ENCODE data around the gene GPATCH4. TPM values are rescaled to one million over a fixed set of nuclear protein-coding genes. Genes with fewer than 3 reads are reported as not detected.
"Not testable (repeated sequence)": the region's sequence is repeated elsewhere in the genome, so short reads cannot be mapped to it uniquely, and the experiment has no call there.

GPATCH4 gene
- polyA plus RNA-seq, 3 donors, result 12.5 to 42.2 (median 29.1) TPM

DNA sequence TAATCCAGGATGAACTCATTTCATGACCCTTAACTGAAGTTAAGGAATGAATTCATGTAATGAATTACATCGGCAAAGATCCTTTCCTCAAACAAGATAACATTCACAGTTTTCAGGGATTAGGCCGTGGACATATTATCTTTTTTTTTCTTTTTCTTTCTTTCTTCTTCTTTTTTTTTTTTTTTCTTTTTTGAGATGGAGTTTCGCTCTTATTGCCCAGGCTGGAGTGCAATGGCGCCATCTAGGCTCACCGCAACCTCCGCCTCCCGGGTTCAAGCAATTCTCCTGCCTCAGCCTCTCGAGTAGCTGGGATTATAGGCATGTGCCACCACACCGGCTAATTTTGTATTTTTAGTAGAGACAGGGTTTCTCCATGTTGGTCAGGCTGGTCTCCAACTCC is 29.9 kb upstream of the GPATCH4 start:
- not testable (repeated sequence) for H3K27ac ChIP-seq (ENCODE audit: low read depth, low read length)
- 55 to 57% (median 57%) methylated on average over 9 of the region's 9 CpGs for WGBS, 3 donors

DNA sequence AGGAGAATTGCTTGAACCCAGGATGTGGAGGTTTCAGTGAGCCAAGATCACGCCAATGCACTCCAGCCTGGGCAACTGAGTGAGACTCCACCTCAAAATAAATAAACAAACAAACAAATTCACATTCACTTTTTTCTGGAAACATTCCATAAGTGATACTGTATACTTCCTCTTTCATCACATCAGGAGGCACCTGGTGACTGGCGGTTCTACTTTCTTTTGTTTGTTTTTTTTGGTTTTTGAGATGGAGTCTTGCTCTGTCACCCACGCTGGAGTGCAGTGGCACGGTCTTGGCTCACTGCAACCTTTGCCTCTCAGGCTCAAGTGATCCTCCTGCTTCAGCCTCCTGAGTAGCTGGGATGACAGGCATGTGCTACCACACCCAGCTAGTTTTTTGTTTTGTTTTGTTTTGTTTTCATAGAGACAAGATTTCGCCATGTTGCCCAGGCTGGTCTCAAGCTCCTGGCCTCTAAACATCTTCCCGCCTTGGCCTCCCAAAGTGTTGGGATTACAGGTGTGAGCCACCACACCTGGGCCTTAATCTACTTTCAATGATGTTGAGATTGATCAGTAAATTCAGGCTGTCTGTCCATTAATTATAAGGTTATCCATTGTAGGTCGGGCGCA is 28.7 kb upstream of the GPATCH4 start:
- no peak overlapping the region for H3K27ac ChIP-seq (ENCODE audit: low read depth, low read length)
- 77 to 87% (median 79%) methylated on average over 8 of the region's 8 CpGs for WGBS, 3 donors

DNA sequence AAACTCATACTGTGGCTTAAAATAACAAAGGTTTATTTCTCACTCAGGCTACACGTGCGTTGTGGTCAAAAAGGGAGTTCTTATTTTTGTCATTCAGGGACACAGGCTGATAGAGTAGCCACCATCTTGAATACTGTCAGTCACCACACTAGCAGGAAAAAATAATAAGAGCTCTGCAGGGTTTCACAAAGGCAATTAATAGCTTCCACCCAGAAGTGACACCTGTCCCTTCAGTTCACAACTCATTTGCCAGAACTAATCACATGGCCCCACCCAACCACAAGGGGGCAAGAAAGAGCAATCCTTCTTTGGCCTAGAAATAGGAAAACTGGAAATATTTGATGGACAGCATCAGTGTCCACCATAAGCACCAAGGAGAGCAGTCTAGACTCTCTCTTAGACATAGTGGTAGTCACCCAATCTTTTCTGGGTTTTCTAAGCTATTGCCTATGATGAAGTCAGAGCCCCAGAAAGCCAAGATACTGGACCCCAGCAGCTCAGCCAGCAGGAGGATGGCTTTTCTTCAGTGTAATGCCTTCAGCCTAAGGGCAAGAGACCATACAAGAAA is 26.1 kb upstream of the GPATCH4 start:
- no peak overlapping the region for H3K27ac ChIP-seq (ENCODE audit: low read depth, low read length)
- WGBS, 3 donors, result 67 to 86% (median 84%) methylated on average over 2 of the region's 2 CpGs

DNA sequence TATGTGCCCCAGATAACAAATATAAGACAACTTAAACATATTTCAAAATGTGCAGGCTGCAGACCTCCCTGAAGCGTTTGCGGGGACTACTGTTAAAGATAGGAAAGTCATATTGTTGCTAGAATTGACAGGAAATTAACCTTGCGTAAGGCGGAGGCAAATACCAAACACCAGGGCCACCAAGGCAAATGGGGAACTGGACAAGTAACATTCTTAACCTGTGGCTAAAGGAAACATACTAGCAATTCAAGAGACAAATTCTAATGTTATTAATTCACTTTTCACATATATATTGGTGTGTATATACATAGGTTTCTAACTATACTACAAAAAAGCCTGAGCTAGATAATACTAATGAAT is 24.8 kb upstream of the GPATCH4 start:
- H3K27ac ChIP-seq (ENCODE audit: low read depth, low read length), result no peak overlapping the region
- WGBS, 3 donors, result 36 to 43% (median 40%) methylated on average over 4 of the region's 4 CpGs

DNA sequence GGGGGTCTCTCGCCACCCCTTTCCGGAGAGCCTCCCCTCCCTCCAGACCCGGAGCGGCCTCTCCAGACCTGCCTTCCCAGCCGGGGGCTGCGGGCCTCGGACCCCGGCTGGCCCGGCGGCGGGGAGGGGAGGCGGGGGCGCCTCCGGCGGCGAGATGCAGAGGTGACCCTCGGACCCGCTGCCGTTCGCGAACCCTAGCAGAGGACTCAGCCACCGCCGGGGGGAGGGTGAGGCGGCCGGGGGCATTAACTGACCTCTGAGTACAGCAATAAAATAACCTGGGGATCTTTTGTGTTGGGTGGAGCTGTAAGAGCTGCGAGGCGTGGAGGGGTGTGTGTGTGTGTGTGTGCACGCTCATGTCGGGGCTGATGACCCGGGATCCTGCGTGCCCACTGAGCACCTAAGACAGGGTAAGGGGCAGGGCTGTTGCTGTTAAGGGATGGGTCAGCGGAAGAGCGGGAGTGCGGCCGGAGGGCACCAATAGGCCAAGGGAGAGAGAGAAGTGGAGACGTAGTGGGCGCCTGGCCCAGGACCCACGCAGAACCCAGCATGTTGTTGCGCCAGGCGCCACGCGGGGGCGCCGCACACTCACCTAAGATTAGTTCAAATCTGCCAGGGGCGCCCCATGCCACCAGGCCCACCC is 24.3 kb upstream of the GPATCH4 start:
- no peak overlapping the region for H3K27ac ChIP-seq (ENCODE audit: low read depth, low read length)
- WGBS, 3 donors, result 1 to 3% (median 2%) methylated on average over 34 to 45 of the region's 45 CpGs

DNA sequence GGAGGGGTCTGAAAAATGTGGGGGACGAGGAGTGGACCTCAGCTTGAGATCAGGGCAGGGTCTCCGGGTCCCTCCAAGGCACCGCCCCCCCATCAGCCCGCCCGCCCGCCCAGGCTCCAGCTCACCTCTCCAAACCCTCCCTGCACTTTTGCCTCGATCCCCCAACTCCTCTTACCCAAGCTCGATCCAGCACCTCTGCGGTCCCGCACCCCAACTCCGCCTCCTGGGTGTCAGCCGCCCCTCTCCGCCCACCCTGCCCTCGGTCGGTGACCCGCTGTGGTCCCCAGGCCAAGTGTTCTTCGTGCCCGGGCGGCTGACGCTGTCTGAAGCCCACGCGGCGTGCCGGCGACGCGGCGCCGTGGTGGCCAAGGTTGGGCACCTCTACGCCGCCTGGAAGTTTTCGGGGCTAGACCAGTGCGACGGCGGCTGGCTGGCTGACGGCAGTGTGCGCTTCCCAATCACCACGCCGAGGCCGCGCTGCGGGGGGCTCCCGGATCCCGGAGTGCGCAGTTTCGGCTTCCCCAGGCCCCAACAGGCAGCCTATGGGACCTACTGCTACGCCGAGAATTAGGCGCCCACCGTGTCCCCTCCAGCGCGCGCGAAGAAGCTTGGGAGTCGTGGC is 23.6 kb upstream of the GPATCH4 start:
- no peak overlapping the region for H3K27ac ChIP-seq (ENCODE audit: low read depth, low read length)
- 1 to 2% (median 1%) methylated on average over 49 to 55 of the region's 55 CpGs for WGBS, 3 donors

DNA sequence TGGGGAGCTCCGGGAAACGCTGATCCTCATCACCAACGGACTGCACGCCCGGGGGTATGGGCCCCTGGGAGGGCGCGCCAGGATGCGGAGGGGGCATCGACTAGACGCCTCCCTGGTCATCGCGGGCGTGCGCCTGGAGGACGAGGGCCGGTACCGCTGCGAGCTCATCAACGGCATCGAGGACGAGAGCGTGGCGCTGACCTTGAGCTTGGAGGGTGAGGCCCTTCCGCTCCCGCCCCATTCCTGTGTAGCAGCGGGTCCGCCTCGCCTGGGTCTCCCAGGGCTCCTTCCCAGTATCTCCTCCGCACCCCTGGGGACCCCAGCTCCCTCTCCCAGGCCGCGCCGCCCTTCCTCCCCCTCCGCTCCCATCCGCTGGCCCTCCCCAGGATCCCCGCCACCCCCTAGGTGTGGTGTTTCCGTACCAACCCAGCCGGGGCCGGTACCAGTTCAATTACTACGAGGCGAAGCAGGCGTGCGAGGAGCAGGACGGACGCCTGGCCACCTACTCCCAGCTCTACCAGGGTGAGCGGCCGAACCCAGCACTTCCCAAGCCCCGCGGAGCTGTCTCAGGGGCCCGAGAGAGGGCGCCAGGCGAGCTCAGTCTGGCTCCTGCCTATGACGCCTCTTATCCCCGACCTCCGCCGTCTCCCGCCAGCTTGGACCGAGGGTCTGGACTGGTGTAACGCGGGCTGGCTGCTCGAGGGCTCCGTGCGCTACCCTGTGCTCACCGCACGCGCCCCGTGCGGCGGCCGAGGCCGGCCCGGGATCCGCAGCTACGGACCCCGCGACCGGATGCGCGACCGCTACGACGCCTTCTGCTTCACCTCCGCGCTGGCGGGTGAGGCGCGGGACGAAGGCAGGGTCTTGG is 22.9 kb upstream of the GPATCH4 start:
- H3K27ac ChIP-seq (ENCODE audit: low read depth, low read length), result no peak overlapping the region
- 0 to 2% (median 2%) methylated on average over 70 to 87 of the region's 87 CpGs for WGBS, 3 donors

DNA sequence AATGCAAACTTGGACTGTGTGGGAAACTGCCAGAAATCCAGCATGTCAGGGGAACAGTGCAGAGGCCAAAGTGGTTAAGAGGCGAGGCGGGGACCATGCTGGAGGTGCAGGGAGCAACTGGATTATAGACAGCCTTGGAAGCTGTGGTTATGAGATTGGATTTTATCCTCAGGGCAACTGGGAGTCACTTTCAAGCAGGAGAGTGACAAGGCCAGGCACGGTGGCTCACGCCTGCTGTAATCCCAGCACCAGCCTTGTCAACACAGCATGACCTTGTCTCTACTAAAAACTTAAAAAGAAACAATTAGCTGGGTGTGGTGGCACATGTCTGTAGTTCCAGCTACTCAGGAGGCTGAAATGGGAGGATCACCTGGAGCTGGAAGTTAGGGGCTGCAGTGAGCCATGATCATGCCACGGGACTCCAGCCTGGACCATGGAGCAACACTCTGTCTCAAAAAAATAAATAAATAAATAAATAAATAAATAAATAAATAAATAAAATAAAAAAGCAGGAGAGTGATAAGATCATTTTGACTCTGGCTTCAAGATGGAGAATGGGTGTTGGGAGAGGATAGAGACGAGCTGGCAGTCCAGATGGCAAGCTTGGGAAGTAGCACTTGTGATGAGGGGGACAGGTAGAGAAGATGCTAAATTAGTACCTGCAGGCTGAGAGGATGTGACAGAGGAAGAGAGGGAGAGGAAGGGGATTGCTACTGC is 21.5 kb upstream of the GPATCH4 start:
- H3K27ac ChIP-seq (ENCODE audit: low read depth, low read length), result no peak overlapping the region
- 61 to 79% (median 77%) methylated on average over 6 of the region's 6 CpGs for WGBS, 3 donors

DNA sequence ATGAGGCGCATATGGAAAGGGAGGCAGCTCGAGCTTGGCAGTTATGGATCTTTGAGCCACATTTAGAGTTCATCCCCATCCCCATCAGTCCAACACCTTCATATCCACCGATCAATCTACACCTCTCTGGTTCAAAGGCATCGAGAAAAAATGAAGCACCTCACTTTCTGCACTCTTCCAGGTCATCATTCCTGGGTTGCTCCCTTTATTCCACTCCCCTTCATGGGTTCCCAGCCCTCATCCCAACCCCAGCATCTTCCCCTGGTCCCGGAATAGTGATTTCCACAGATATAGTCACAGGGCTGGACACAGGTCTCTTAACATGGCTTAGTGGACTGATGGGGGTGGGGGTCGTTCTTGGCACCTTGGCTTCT is 18.3 kb upstream of the GPATCH4 start:
- 14 to 25% (median 22%) methylated on average over 6 of the region's 6 CpGs for WGBS, 3 donors
- no peak overlapping the region for H3K27ac ChIP-seq (ENCODE audit: low read depth, low read length)

DNA sequence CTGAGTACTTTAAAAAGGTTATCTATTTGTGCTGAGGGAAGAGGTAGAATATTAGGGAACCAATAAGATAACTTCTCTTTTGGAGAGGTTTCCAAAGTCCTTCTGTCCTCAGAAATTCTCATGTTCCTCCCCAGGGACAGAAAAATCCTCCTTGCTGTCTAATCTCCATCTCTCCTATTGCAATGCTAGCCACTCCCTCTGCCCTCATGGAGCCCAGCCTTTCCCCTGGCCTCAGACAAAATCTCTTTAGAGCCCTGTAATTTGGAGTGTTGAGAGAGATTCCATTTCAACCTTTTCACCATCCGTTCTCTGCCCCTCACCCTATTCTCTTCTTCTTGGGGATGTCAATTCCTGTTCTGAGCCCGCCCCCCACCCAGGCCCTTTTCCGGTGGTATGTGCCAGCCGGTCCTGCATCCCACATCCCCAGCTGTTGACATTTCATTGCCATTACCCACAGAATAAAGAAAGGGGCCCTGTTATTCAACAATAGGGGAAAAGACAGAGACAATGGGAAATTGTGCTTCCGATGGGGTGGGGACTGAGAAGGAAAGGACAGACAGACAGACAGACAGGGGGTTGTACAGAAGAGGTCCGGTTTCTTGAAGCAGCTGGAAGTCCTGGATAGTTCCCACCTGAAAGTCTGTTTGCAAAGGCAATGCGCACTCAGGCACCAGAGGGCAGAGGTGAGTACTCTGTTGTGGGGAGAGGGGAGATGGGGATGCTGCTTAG is 17.7 kb upstream of the GPATCH4 start, which contains the start of gene HAPLN2:
HAPLN2 (plus strand) TSS at position 563 of the 729 bp plus-strand sequence. CDS start 4,076 bp downstream, outside the sequence.
- no peak within 1 kb of the TSS for H3K27ac ChIP-seq (ENCODE audit: low read depth, low read length)
- 6 to 15% (median 6%) methylated on average over 7 of the region's 7 CpGs for WGBS, 3 donors

DNA sequence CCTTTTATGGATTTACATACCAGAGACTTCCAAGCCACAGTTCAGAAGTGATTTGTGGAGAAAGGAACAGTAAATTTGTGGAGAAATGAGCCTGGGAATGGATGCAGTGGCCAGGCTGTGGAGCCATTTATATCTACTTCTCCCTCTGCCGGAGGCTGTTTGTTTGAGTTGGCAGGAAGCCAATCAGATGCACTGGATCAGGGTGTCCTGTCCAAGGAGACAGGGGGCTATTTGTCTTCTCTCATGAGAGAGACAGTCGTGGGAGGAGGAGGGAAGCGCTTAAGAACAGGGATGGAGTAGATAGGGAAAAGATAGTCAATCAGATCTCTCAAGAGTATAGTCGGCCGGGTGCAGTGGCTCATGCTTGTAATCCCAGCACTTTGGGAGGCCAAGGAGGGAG is 15.2 kb upstream of the GPATCH4 start:
- 5 to 7% (median 7%) methylated on average over 5 of the region's 5 CpGs for WGBS, 3 donors
- no peak overlapping the region for H3K27ac ChIP-seq (ENCODE audit: low read depth, low read length)

DNA sequence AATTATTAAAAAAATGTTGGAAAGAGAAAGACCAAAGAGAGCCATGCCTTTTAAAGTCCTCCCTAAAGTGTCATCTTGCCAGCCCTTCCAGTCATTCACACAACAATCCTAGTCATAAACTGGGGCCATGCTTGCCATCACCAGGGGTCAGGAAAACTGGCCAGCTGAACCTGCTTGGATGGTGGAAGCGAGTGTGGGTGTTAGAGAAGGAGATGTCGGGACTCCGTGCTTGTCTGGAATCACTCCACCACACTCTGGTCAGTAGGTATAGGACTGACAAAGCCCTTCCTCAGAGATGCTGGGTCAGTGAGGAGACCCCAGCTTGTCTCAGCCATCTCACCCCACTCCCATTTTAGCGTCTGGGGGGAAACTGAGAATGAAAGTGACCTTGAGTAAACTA is 14.7 kb upstream of the GPATCH4 start:
- H3K27ac ChIP-seq (ENCODE audit: low read depth, low read length), result no peak overlapping the region
- 31 to 36% (median 34%) methylated on average over 4 of the region's 4 CpGs for WGBS, 3 donors

DNA sequence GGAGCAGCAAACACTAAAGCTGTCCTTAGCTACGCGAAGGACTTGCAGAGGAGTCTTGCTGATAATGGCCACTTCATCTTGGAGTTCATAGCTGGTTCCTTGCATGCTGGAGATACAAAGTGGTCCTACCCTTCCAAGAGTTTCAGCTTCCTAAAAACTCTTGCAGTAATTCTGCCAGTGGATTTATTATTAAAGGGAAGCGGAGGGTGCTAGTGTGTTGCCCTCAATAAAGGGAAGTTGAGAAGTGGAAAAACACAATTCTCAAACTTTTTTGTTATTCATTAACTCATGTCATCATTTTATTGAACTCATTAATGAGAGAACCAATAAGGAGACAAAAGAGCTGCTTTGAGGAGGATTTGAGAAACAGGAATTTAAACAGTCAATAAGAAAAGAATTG is 11.4 kb upstream of the GPATCH4 start:
- WGBS, 3 donors, result 42 to 54% (median 45%) methylated on average over 3 of the region's 3 CpGs
- no peak overlapping the region for H3K27ac ChIP-seq (ENCODE audit: low read depth, low read length)

DNA sequence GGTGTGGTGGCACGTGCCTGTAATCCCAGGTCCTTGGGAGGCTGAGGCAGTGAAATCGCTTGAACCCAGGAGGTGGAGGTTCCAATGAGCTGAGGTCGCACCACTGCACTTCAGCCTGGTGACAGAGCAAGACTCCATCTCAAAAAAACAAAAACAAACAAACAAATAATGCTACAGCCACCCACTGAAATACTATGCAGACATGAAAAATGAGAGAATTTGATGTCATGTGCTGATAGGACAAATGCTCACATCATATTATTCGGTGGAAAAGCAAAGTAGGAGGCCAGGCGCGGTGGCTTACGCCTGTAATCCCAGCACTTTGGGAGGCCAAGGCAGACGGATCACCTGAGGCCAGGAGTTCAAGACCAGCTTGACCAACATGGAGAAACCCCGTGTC is 8.8 kb upstream of the GPATCH4 start:
- WGBS, 3 donors, result 87 to 92% (median 88%) methylated on average over 9 of the region's 9 CpGs
- not testable (repeated sequence) for H3K27ac ChIP-seq (ENCODE audit: low read depth, low read length)

DNA sequence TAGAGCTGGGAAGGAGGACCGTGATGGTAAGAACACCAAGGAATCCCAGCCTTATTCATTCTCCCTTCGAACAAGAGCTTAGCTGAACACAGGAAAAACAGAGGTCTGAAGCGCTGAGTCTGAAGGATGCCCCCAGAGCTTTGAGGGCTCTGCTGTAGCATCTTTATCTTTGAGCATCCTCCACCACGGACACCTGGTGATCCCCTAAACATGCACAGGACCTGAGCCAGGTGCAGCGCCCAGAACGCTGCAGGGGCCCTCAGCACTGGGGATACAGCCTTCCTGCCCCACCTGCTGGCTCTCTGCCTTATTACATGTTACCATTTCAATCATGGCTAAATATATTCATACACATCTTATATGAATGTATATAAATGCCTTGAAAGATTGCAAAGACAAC is 7.7 kb upstream of the GPATCH4 start:
- 36 to 46% (median 39%) methylated on average over 6 of the region's 6 CpGs for WGBS, 3 donors
- no peak overlapping the region for H3K27ac ChIP-seq (ENCODE audit: low read depth, low read length)

DNA sequence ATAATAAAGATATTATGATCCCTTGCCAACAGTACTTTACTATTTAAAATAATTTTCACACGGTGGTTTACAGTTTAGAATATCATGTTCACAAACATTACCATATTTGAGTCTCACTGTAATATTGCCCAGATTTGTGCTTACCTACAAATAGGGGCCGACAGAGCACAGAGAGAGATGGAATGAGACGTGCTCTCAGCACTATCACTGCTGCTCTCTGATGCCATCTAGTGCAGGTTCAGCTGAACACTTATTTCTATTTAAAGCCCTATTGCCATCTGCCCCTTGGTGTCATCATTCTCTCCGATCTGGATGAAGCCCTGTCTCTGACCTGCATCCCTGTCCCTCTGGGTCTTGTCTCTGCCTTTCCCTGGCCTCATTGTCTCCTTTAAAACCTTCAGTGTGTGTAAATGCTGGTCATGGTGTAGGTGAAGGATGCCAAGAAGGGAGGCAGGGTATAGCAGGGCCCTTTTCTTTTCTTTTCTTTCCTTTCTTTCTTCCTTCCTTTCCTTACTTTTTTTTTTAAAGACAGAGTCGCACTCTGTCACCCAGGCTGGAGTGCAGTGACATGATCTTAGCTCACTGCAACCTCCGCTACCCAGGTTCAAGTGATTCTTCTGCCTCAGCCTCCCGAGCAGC is 6.9 kb upstream of the GPATCH4 start:
- WGBS, 3 donors, result 28 to 30% (median 28%) methylated on average over 7 of the region's 7 CpGs
- H3K27ac ChIP-seq (ENCODE audit: low read depth, low read length), result no peak overlapping the region

DNA sequence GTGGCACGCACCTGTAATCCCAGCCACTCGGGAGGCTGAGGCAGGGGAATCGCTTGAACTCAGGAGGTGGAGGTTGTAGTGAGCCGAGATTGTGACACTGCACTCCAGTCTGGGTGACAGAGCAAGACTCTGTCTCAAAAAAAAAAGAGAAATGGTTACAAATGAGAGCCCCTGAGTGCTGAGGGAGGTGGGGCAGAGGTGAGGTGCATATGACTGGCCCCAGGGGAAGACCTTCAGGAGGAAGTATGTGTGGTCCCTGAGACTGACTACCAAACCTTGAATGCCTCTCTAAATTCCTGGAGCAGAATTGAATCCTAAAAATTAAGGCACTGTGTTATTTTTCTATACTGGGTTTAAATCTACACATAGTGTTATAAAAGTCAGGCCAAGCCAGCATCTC is 6.1 kb upstream of the GPATCH4 start:
- not testable (repeated sequence) for H3K27ac ChIP-seq (ENCODE audit: low read depth, low read length)
- WGBS, 3 donors, result 79 to 87% (median 82%) methylated on average over 4 of the region's 4 CpGs
